ENCODE measurements around the gene KCNN3.

GRCh38 chr1:154870734-154871133 is 653 bp upstream of the KCNN3 start:
- no peak for TF ChIP-seq CTCF (conservative IDR thresholded peaks at IDR 0.05; ENCODE audit: low read depth, low read length)
- TF ChIP-seq EZH2phosphoT487 (IDR thresholded peaks at IDR 0.05; ENCODE audit: borderline replicate concordance, low read length) = no peak
- no peak for TF ChIP-seq EZH2 (IDR thresholded peaks at IDR 0.05; ENCODE audit: low read length, unreplicated experiment)
